ENCODE results near the gene RERE. TPM values are rescaled to one million over a fixed set of nuclear protein-coding genes. Genes with fewer than 3 reads are reported as not detected.
"Not testable (repeated sequence)": the region's sequence is repeated elsewhere in the genome, so short reads cannot be mapped to it uniquely, and the experiment has no call there.

Gene RERE
- total RNA-seq, 1 donor from 2014 or later: 141 TPM

DNA sequence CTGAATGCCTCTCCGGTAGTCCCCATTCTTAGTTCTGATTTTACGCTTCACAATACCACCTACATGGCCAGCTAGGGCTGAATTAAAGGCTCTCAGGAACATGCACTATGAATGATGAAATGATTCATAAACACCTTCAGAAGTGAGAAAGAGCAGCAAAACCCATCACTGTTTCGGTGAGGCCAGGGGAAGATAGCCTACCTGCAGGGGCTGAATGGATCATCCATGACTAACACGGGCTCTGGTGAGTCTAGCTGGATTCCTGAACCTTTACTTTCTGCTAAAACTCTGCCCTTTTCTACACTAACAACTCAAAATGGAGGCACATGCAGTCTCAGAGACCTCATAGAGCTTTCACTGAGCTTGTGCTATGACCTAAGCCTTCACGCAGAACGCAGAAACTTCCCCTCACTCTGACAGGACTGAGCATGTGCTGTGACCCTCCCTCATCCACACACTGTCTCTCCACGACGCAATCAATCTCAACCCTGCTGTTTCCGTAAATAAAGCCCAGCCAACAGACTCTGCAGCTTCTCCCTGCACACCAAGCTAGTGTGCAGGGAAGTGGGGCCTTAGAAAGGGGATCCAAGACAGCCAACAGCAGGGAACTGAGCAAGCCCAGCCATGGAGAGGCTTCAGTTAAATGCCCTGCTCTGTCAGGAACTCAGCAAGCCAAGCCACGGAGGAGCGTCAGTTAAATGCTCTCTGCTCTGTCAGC lies 291.7 kb downstream of the RERE start:
- peak; percentile 27 for DNase-seq (ENCODE audit: extremely low read depth, low read depth, low spot score)

DNA sequence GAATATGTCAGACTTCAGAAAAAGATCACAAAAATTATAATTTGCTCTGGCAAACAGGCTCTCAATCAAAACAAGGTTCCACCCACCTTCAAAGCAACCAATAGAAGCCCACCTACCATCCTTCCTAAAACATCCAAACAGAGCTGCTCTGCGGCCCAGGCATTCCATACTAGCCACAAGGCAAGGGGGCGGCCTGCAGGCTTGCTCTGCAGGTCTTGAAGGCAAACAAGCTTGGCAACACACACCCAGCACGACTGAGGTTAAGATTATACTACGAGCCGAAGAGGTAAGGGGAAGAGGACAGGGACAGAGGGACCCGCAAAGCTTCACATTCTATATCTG lies 292.3 kb downstream of the RERE start:
- DNase-seq (ENCODE audit: extremely low read depth, low read depth, low spot score): no peak

- no peak for DNase-seq (ENCODE audit: extremely low read depth, low read depth, low spot score)
Observed at GRCh38 chr1:8524627-8525157, 292.7 kb downstream of the RERE start.

DNA sequence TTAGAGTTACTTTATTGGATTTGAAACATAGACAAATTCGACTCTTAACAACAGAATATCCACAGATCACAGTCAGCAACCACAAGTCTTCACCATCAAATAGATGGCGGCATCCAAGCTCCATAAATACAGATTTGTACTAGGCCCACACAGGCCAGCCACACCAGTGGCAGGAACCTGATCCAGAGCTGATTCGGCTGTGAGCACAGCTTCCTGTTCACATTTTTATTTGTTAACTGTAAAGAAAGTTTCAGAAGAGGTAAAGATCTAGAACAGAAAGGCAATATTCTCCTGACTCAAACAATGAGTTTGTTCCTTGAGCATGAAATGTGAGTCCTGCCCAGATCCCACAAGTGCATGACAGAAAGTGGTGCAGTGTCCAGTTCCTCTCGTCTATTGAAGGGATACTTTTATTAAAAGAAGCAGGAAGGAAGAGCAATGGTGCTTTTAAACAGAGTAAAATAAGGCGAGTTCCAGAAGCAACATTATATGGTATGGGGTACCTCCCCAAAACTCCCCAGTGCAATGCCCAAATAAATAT lies 293.7 kb downstream of the RERE start:
- DNase-seq (ENCODE audit: extremely low read depth, low read depth, low spot score): no peak

GRCh38 chr1:8520483-8520966 lies 296.9 kb downstream of the RERE start:
- no peak for DNase-seq (ENCODE audit: extremely low read depth, low read depth, low spot score)

GRCh38 chr1:8519167-8519566 lies 298.3 kb downstream of the RERE start:
- DNase-seq (ENCODE audit: extremely low read depth, low read depth, low spot score): no peak

GRCh38 chr1:8518490-8518801 lies 299.0 kb downstream of the RERE start:
- DNase-seq (ENCODE audit: extremely low read depth, low read depth, low spot score): no peak

GRCh38 chr1:8517661-8518489 lies 299.6 kb downstream of the RERE start:
- DNase-seq (ENCODE audit: extremely low read depth, low read depth, low spot score): no peak

DNA sequence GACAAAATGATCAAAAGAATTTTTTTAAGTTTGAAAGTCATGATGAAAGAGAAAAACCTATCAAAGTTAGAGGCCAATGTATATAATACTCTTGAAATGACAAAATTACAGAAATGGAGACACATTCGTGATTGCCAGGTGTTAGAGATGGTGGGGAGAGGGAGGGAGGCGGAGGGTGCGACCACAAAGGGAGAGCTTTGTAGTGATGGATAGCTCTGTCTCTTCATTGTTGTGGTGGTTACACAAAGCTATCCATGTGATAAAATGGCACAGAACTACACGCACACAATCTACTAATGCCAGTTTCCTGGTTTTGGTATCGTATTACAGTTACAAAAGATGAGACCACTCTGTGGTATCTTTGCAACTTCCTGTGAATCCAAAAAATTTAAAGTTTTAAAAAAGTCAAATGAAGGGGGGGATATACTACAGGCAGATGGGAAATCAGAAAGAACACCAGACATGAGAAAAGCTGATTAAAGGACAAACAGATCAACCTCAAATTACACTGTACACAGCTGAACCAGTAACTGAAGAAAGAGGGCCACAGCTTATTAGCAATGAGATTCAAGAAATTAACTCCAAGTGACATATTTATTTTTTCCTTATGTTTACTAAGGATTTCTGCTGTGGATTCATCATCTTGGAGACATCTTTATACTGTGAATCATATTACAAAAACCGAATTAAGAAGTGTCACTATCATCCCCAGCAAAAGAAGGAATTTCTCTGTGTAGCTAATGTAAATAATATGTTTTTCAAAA lies 300.5 kb downstream of the RERE start:
- no peak for DNase-seq (ENCODE audit: extremely low read depth, low read depth, low spot score)

GRCh38 chr1:8516278-8516777 lies 301.1 kb downstream of the RERE start:
- no peak for DNase-seq (ENCODE audit: extremely low read depth, low read depth, low spot score)

DNA sequence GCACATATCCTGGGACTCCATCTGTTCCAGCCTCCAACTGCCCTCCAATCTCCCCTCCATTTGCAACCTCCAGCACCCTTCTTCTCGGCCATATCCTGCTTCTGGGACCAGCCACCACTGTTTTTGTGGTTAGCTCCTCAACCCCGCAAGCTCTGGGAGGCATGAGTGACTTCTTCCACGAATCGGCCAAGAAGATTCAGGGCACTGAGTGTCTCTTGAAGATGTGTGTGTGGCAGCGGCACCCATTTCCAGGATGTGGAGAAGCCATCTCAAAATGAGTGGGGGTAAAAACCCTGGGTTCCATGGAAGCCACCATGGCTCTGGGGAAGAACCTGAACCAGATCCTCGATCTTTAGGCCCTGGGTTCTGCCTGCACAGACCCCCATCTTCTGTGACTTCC lies 304.9 kb downstream of the RERE start:
- no peak for DNase-seq (ENCODE audit: extremely low read depth, low read depth, low spot score)

DNA sequence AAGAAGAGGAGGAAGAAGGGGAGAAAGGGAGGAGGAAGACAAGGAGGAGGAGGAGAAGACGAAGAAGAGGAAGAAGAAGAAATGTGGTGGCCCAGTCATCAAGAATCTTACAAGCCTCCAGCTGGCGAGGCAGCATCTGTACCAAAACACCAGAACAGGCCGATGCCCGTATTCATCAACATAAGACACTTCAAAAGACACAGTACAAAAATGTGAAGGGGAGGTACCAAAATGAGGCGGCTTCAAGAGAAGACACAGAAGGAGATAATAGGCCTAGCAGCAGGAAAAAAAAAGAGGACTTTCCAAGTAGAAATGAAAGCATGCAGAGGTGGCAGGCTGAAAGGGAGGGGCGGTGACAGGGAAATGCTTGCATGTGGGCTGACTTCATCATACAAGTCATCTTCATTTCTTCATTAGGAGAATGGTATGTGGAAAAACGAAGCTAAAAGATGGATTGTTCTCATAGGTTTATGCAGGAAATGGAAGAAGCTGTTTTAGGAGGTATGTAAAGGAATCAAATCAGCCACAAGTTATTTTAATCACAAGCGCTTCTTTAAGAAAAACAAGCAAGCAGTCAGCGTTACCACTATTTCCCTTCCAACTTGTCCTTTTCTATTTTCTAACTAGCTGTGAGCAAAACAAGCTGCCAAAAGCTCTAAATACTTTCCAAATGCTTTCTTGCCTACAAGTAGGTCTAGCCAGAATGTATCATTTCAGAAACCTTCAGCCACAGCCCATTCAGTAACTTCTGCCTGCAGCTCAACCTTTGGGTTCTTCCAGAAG lies 307.2 kb downstream of the RERE start:
- DNase-seq (ENCODE audit: extremely low read depth, low read depth, low spot score): no peak

- no peak for DNase-seq (ENCODE audit: extremely low read depth, low read depth, low spot score)
Observed at GRCh38 chr1:8509579-8509978, 307.9 kb downstream of the RERE start.

DNA sequence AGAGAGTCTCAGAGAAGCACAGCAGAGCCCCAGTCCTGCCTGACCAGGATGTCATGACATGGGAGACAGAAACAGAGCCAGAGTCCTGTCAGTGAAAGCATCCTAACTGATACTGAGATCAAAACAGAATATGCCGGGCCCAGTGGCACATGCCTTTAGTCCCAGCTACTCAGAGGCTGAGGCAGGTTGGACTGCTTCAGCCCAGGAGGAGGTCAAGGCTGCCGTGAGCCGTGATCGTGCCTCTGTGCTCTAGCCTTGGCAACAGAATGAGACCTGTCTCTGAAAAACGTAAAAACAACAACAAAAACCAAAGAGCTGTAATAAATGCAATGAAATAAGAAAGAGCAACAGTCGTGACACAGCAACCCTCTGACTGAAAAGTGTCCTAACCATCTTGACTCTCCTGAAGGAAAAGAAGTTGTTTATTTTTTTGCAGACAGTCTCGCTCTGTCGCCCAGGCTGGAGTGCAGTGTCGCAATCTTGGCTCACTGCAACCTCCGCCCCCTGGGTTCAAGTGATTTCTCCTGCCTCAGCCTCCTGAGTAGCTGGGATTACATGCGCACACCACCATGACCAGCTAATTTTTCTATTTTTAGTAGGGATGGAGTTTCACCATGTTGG lies 310.3 kb downstream of the RERE start:
- DNase-seq (ENCODE audit: extremely low read depth, low read depth, low spot score): no peak

DNA sequence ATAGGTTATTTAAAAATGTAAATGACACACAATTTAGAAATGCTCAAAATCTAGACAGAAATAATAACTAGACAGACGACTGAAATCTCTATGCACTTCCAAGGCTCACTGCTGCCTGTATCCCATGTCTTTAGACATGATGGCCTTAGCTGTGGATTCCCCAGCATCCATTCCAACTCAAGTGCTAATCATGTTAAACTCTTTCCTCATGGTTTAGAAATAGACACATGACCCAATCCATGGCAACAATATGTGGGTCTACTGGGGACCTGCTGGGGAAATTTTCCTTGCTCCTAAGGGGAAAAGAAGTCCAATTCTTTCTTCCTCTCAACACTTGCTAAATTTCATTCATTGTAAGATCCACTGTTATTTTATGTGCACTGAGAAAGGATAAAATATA lies 311.0 kb downstream of the RERE start:
- no peak for DNase-seq (ENCODE audit: extremely low read depth, low read depth, low spot score)

DNA sequence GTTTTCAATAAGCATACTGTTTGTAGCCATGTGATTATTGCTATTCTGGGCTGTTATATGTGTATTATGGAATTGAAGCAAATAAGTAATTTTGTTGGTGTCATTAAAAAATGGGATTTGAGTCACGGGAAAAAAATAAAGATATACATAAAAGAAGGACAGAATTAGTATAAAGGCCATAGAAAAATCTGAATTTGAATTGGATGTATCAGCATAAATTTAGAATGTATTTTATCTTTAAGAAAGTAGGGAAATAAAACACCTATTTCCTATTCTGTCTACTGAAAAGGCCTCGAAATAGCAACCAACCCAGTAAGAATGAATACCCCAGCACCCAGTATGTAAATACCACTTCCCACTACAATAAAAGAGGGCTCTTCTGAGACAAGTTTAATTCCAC lies 313.6 kb downstream of the RERE start:
- DNase-seq (ENCODE audit: extremely low read depth, low read depth, low spot score): no peak

- DNase-seq (ENCODE audit: extremely low read depth, low read depth, low spot score): not testable (repeated sequence)
Observed at GRCh38 chr1:8502949-8503348, 314.5 kb downstream of the RERE start.

GRCh38 chr1:8497210-8497819 lies 320.1 kb downstream of the RERE start:
- no peak for DNase-seq (ENCODE audit: extremely low read depth, low read depth, low spot score)

- DNase-seq (ENCODE audit: extremely low read depth, low read depth, low spot score): no peak
Observed at GRCh38 chr1:8496473-8496872, 321.0 kb downstream of the RERE start.
